ENCODE measurements around the gene CBX4. TPM values are rescaled to one million over a fixed set of nuclear protein-coding genes. Genes with fewer than 3 reads are reported as not detected.

CBX4 gene
- total and polyA plus RNA-seq, 2 of the 13 experiments (the other 11 are each of a cell fraction or from before 2014, with no cell fraction given), result 25.8 to 50.8 TPM

DNA sequence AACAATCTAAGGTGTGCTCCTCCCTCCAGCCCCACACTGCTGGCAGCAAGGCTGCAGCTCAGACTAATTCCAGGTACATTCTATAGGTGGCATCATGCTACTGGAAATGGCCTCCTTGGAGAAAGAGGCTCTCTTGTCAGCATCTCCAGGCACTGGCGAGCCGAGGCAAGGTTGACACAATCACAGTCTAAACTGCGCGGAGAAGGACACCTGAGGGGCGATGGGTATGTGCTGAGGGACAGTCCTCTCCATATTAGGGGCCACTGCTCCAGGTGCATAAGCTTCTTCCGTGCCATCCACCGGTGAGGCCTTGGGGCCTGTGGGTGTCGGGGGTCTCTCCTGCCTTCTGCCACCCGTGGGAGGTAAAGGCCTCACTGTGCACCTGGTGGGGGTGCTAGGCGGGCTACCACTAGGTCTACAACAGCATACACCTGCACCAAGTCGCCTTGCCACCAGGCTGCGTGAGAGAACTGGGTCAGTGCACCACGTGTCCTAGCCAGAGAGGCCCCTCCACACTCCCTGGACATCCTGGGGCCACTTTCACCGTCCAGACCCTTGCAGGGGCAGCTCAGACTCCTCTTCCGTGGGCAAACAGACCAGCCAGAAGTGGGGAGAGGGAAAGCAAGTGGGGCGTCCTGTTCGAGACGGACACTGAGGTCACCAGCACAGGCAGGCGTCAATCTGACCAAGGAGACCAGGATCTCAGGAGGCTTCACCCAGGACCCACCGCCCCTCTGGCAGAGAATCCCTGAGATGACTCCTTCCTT, 30.3 kb downstream of the CBX4 start (continued):
- TF ChIP-seq, protein P1, sequence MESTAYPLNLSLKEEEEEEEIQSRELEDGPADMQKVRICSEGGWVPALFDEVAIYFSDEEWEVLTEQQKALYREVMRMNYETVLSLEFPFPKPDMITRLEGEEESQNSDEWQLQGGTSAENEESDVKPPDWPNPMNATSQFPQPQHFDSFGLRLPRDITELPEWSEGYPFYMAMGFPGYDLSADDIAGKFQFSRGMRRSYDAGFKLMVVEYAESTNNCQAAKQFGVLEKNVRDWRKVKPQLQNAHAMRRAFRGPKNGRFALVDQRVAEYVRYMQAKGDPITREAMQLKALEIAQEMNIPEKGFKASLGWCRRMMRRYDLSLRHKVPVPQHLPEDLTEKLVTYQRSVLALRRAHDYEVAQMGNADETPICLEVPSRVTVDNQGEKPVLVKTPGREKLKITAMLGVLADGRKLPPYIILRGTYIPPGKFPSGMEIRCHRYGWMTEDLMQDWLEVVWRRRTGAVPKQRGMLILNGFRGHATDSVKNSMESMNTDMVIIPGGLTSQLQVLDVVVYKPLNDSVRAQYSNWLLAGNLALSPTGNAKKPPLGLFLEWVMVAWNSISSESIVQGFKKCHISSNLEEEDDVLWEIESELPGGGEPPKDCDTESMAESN (CRISPR knock-in tag; conservative IDR thresholded peaks at IDR 0.05), result no peak
- TF ChIP-seq GTF2F1 (IDR thresholded peaks at IDR 0.05; ENCODE audit: low read length), result no peak
- no peak for TF ChIP-seq ZFP36L2 (CRISPR knock-in tag; IDR thresholded peaks at IDR 0.05)
- no peak for TF ChIP-seq ZNF720 (CRISPR knock-in tag; IDR thresholded peaks at IDR 0.05)
- no peak for TF ChIP-seq ZNF616 (CRISPR knock-in tag; IDR thresholded peaks at IDR 0.05; ENCODE audit: low read depth)
- no peak for TF ChIP-seq SIN3A (IDR thresholded peaks at IDR 0.05; ENCODE audit: borderline replicate concordance, low read depth, low read length)
- TF ChIP-seq ZEB1 (IDR thresholded peaks at IDR 0.05; ENCODE audit: insufficient replicate concordance, low read depth), result no peak
- no peak for TF ChIP-seq ZBTB7A (CRISPR knock-in tag; IDR thresholded peaks at IDR 0.05)
- 0 out of 2 replicates have a peak, but pooled peaks have one; percentile 52 for TF ChIP-seq ZNF543 (CRISPR knock-in tag; IDR thresholded peaks at IDR 0.05)
- TF ChIP-seq, protein P2, sequence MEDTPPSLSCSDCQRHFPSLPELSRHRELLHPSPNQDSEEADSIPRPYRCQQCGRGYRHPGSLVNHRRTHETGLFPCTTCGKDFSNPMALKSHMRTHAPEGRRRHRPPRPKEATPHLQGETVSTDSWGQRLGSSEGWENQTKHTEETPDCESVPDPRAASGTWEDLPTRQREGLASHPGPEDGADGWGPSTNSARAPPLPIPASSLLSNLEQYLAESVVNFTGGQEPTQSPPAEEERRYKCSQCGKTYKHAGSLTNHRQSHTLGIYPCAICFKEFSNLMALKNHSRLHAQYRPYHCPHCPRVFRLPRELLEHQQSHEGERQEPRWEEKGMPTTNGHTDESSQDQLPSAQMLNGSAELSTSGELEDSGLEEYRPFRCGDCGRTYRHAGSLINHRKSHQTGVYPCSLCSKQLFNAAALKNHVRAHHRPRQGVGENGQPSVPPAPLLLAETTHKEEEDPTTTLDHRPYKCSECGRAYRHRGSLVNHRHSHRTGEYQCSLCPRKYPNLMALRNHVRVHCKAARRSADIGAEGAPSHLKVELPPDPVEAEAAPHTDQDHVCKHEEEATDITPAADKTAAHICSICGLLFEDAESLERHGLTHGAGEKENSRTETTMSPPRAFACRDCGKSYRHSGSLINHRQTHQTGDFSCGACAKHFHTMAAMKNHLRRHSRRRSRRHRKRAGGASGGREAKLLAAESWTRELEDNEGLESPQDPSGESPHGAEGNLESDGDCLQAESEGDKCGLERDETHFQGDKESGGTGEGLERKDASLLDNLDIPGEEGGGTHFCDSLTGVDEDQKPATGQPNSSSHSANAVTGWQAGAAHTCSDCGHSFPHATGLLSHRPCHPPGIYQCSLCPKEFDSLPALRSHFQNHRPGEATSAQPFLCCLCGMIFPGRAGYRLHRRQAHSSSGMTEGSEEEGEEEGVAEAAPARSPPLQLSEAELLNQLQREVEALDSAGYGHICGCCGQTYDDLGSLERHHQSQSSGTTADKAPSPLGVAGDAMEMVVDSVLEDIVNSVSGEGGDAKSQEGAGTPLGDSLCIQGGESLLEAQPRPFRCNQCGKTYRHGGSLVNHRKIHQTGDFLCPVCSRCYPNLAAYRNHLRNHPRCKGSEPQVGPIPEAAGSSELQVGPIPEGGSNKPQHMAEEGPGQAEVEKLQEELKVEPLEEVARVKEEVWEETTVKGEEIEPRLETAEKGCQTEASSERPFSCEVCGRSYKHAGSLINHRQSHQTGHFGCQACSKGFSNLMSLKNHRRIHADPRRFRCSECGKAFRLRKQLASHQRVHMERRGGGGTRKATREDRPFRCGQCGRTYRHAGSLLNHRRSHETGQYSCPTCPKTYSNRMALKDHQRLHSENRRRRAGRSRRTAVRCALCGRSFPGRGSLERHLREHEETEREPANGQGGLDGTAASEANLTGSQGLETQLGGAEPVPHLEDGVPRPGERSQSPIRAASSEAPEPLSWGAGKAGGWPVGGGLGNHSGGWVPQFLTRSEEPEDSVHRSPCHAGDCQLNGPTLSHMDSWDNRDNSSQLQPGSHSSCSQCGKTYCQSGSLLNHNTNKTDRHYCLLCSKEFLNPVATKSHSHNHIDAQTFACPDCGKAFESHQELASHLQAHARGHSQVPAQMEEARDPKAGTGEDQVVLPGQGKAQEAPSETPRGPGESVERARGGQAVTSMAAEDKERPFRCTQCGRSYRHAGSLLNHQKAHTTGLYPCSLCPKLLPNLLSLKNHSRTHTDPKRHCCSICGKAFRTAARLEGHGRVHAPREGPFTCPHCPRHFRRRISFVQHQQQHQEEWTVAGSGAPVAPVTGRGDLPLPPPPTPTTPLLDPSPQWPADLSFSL (CRISPR knock-in tag; IDR thresholded peaks at IDR 0.05), result no peak
- TF ChIP-seq, protein P3, sequence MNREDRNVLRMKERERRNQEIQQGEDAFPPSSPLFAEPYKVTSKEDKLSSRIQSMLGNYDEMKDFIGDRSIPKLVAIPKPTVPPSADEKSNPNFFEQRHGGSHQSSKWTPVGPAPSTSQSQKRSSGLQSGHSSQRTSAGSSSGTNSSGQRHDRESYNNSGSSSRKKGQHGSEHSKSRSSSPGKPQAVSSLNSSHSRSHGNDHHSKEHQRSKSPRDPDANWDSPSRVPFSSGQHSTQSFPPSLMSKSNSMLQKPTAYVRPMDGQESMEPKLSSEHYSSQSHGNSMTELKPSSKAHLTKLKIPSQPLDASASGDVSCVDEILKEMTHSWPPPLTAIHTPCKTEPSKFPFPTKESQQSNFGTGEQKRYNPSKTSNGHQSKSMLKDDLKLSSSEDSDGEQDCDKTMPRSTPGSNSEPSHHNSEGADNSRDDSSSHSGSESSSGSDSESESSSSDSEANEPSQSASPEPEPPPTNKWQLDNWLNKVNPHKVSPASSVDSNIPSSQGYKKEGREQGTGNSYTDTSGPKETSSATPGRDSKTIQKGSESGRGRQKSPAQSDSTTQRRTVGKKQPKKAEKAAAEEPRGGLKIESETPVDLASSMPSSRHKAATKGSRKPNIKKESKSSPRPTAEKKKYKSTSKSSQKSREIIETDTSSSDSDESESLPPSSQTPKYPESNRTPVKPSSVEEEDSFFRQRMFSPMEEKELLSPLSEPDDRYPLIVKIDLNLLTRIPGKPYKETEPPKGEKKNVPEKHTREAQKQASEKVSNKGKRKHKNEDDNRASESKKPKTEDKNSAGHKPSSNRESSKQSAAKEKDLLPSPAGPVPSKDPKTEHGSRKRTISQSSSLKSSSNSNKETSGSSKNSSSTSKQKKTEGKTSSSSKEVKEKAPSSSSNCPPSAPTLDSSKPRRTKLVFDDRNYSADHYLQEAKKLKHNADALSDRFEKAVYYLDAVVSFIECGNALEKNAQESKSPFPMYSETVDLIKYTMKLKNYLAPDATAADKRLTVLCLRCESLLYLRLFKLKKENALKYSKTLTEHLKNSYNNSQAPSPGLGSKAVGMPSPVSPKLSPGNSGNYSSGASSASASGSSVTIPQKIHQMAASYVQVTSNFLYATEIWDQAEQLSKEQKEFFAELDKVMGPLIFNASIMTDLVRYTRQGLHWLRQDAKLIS (CRISPR knock-in tag; IDR thresholded peaks at IDR 0.05), result no peak
- TF ChIP-seq ARID2 (CRISPR knock-in tag; IDR thresholded peaks at IDR 0.05; ENCODE audit: borderline replicate concordance), result no peak
- TF ChIP-seq ZNF530 (CRISPR knock-in tag; IDR thresholded peaks at IDR 0.05; ENCODE audit: low read depth), result no peak
- TF ChIP-seq KMT2A (CRISPR knock-in tag; IDR thresholded peaks at IDR 0.05), result no peak
- peak; percentile 39 for TF ChIP-seq KAT8 (CRISPR knock-in tag; IDR thresholded peaks at IDR 0.05)
- no peak for TF ChIP-seq SRSF4 (IDR thresholded peaks at IDR 0.05; ENCODE audit: low read depth, low read length, poor library complexity, severe bottlenecking)
- TF ChIP-seq SPEN (CRISPR knock-in tag; IDR thresholded peaks at IDR 0.05; ENCODE audit: low read depth), result peak; percentile 59
- no peak for TF ChIP-seq MBD4 (IDR thresholded peaks at IDR 0.05; ENCODE audit: borderline replicate concordance, low read length)
